GM21526 (cell line): Measurements from ENCODE around the gene ERG.

ENCODE experiments used
- ATAC-seq: cut with Tn5 transposase; IDR thresholded peaks from one replicate; pipeline ENCODE4 v1.9.1; 2021; ENCODE audit warnings: moderate library complexity; ENCODE audit not compliant: unreplicated experiment, low FRiP score

The ERG gene

GRCh38 chr21:38503583-38503982 is 5.3 kb upstream of the ERG start:
- ATAC-seq: no peak

DNA sequence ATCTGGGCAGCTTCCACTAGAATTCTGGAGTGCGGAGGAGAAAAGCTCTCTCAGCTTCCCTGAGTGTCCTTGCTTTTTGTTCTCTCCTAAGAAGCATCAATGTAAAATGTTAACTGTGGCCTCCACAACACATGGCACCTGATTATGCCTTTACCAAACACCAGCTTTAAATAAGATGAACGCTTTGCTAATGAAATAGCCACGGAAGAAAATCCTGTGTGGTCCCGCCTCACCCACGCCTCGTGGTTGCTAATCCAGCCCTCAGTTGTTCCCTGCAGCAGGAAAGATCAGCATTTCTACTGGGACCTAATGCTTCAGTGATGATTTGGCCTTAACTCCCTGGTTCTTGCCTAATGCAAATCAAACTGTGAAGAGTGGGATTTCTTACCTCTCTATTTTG is 1.8 kb upstream of the ERG start:
- no peak for ATAC-seq

- ATAC-seq: no peak
These were observed 1.0 kb upstream of the ERG start for GRCh38 chr21:38499296-38499695.

DNA sequence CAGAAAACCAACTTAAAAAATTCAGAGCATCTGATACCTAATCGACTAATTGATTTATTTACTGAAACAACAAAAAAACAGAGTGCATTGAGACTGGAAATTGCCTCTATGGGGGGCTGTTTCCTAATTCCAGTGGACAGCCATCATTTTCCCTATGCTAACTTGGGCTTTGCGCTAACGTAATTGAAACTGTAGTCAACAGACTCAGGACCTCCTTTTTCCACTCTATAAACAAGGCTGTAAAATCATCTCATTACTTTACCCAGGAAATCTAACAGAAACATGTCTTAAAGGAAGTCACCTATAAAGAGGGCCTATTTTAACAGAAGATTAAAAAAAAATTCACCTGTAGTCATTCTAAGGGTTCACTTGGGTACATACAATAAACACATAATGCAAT is 2.1 kb downstream of the ERG start:
- ATAC-seq: no peak

- ATAC-seq: no peak
These were observed 2.6 kb downstream of the ERG start for GRCh38 chr21:38495696-38496095.

GRCh38 chr21:38495242-38495641 is 3.0 kb downstream of the ERG start:
- ATAC-seq: no peak

GRCh38 chr21:38494703-38495102 is 3.6 kb downstream of the ERG start:
- no peak for ATAC-seq

DNA sequence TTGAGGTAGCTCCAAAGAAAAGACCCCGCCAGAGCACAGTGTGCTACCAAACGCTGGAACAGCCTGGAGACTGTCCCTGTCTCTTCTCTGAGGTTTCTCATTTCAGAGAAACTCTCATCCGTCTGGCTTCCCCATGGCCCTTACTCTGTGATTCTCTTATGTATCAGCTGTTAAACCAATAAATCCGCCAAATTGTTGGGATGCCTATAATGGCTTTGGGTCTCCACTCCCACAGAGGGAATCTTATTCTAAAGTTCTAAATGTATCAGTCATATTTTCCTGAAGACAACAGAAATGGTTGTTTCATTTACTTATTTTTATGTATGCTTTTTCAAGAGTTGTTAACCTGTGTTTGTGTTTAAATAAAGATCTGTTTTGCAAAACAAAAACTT is 4.0 kb downstream of the ERG start:
- ATAC-seq: no peak

DNA sequence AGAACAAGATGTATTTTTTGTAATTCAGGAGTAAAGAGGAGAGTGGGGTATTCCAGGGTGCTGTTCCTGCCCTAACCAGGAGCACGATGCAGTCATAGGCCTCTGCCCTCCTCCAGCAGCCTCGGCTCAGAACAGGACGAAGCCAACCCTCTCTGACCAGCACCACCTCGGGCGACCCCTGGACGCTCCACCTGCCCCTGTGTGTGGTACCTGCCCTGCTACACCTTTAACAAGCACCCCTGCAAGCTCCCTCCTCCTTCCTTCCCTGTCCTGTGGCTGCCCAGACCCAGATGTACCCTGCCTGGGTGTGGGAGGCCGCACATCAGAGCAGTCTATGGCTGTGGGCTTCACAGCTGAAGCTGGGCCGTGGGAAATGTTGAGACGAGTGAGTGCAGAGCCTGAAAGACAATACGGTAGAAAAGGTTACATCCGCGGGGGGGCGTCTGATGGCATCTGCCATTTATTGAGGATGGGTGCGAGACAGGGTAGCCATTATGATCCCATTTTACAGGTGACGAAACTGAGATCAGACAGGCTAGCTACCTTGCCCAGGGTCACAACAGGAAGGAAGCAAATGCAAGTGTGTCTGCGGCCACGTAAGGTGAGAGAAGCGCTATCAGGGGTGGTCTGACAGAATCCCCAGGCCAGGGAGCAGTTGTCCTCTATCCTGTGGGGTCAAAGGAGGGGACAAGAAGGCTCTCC is 4.6 kb downstream of the ERG start:
- no peak for ATAC-seq

GRCh38 chr21:38492007-38492406 is 6.3 kb downstream of the ERG start:
- no peak for ATAC-seq

GRCh38 chr21:38491536-38491935 is 6.7 kb downstream of the ERG start:
- no peak for ATAC-seq

DNA sequence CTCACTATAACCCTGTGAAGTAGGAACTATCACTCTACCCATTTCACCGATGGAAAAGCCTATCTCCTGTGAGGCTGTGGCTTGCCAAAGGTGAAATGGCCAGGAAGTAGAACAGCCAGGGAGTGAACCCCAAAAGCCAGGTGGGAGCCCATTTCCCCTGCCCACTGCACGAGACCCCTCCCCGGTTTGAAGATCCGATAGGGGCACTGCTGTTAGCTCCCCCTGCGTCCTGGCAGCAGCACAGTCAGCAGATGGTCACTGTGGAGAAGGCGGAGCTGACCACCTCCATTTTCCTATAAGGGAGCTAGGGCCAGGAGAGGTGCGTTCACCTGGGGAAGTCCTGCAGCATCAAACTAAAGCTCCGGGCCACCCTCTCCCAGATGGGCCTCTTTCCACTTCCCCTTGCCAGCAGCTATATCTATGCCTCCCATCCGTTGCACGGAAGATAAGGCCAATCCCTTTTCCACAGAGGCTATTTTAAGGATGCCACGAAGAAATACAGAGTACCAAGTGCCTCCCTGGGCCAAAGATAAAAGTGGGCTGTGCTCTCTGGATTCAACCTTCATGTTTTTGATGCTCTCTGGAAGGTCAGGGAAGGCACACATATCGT is 7.8 kb downstream of the ERG start:
- no peak for ATAC-seq

DNA sequence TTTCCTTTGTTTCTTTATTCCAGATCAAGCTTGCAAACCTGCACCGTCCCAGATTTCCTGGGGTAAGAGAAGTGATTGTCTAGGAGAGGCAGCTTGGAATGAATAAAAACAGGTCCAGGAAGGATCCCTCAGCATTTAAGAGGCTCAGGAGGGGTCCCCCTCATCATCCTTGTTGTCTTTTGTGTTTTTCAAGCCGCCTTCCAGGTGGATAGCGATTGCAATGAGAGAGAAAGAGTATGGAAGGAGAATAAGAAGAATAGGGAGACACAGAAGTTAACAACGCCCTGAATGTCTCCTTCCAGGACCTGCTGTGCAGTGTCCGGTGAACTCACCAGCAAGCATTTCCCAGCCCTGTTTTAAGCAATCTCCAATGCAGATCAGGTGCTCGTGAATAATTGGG is 8.5 kb downstream of the ERG start:
- ATAC-seq: no peak

- no peak for ATAC-seq
These were observed 9.0 kb downstream of the ERG start for GRCh38 chr21:38489271-38489652.

DNA sequence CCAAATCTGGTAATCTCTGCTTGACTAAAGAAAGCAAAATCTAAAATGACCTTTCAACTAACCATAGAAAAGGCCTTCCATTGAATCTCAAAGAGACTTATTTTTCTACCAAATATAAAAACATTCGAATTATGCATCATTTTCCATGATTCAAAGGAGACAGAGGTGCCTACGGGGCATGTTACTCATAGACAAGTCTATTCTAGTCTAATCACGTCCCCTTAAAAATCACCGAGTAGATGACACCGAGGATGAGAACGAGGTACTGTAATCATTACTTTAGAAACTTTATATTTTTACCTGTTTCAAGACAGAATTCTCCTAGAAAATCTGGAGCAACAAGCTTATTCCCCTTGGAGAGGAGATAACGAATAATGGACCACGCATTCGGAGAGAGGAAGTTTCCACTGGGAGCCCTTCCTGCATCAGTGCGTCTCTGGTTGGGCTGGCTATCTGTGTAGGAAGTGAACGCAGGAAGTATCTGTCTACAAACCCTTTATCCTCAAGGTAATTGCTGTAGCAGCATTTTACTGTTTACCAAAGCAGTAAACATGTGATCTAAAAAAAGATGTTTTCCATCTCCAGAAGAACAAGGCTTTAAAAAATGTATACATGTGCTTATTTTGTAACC is 9.5 kb downstream of the ERG start:
- ATAC-seq: no peak

- no peak for ATAC-seq
These were observed 10.2 kb downstream of the ERG start for GRCh38 chr21:38487901-38488639.

DNA sequence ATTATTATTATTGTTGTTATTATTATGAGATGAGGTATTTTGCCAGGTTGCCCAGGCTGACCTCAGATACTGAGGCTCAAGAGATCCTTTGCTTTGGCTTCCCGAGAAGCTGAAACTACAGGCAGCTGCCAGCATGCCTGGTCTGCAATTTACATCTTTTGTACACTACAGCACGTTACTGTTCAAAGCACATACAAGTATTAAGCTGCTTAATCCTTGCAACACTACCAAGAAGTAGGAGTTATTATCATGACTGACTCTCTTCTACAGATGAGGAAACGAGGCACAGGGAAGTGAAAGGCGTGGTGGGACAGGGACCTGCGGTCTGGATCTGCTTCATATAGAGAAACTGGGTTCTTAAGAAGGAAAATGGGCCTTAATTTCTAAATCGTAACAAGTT is 11.6 kb downstream of the ERG start:
- no peak for ATAC-seq

DNA sequence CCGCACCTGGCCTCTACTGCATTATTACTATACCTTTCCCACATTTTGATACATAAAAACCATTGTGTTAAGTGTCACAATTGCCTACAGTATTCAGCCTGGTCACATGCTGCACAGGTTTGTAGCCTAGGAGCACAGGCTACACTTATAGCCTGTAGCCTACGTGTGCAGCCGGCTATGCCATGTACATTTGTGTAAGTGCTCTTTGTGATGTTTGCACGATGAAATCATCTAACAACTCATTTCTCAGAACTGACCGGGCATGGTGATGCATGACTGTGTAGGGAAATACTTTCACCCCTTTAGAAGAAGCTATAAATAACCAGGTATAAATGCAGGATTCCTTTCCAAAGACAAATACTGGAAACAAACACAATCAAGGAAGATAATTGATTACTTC is 12.1 kb downstream of the ERG start:
- no peak for ATAC-seq

DNA sequence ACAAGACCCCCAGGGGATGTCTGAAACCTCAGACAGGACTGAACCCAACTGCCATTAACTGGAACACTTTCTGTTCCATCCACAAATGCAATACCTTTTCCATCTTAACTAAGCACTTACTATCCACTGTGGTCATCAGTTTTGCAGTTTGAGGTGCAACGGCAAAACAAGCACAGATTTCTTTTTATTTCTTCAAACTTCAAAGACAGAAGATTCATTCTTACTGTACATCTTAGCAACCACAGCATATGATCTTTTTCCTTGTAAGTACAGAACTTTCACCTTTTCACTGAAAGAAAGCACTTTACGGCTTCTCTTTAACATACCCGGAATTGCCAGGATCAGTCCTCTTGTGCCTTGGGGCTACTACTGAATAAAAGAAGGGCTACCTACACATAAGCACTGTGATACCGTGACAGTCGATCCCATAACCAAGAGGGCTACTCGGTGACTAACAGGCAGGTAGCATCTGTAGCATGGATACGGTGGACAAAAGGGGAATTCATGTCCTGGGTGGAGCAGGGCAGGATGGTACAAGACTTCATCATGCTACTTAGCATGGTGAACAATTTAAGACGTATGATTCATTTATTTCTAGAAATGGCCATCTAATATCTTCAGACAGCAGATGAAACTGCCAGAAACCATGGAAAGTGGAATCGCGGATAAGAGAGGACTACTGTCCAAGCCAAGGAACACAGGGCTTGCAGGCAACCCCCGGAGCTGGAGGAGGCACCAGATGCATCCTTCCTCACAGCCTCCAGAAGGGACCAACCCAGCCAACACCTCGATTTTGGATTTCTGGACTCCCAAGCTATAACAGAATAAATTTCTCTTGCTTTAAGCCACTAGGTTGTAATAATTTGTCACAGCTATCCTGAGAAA is 18.4 kb downstream of the ERG start:
- no peak for ATAC-seq

- ATAC-seq: no peak
These were observed 19.5 kb downstream of the ERG start for GRCh38 chr21:38478782-38479181.

DNA sequence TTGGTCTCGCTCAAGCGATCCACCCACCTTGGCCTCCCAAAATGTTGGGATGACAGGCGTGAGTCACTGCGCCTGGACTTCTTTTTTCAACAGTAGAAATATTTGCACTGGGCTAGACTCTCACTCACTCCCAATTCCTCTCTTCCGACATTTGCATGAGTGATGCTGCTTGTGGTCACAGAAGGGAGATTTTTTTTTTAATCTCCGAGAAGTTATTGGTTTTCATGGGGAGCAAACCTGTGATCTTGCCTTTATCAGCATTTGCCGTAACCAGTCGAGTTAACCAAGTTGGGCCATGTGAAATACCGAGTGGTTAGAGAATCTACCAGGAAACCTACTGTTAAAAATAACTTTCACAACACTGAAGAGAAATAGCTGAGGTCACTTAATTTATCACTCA is 21.1 kb downstream of the ERG start:
- ATAC-seq: no peak
